Neural cell (in vitro differentiated cells): ENCODE data around the gene FGF6. TPM values are rescaled to one million over a fixed set of nuclear protein-coding genes. Genes with fewer than 3 reads are reported as not detected.

ENCODE experiments used
- H2AFZ ChIP-seq: fragments of 200-600, 300-800 bp; sonication (generic), shearing (Covaris generic); 2 replicates; pipeline ENCODE4 v1.6.0; 2014; ENCODE audit warnings: low read depth, mild to moderate bottlenecking, antibody characterized with exemption, low read length, moderate library complexity
- H3F3A ChIP-seq: fragments of 200-600 bp; shearing (Covaris generic); 2 replicates; pipeline ENCODE4 v1.6.1; 2016; ENCODE audit warnings: mild to moderate bottlenecking, moderate library complexity, mixed read lengths, antibody characterized with exemption, low read length; ENCODE audit not compliant: insufficient read depth, poor library complexity, severe bottlenecking
- H3K27ac ChIP-seq: fragments of 200-600, 300-800 bp; sonication (generic), shearing (Covaris generic); 2 replicates; pipeline ENCODE4 v1.5.1; 2014; ENCODE audit warnings: mild to moderate bottlenecking, low read length, moderate library complexity
- H3K27me3 ChIP-seq: fragments of 300-800, 200-600 bp; sonication (generic), shearing (Covaris generic); 2 replicates; pipeline ENCODE4 v1.6.0; 2014; ENCODE audit warnings: mild to moderate bottlenecking, low read depth, low read length, moderate library complexity; ENCODE audit not compliant: insufficient read depth
- H3K36me3 ChIP-seq: fragments of 300-800, 200-600 bp; sonication (generic), shearing (Covaris generic); 2 replicates; pipeline ENCODE4 v1.5.1; 2014; ENCODE audit warnings: mild to moderate bottlenecking, antibody characterized with exemption, low read length, moderate library complexity; ENCODE audit not compliant: insufficient read depth
- H3K4me2 ChIP-seq: fragments of 300-800, 200-600 bp; sonication (generic), shearing (Covaris generic); 2 replicates; pipeline ENCODE4 v1.6.0; 2014; ENCODE audit warnings: mild to moderate bottlenecking, low read length
- H3K4me3 ChIP-seq: fragments of 300-800, 200-600 bp; sonication (generic), shearing (Covaris generic); 2 replicates; pipeline ENCODE4 v1.5.1; 2014; ENCODE audit warnings: mild to moderate bottlenecking, low read length, moderate library complexity
- H3K79me2 ChIP-seq: fragments of 200-600 bp; shearing (Covaris generic); replicated peaks from 2 replicates; pipeline ENCODE4 v1.6.0; 2014; ENCODE audit warnings: mild to moderate bottlenecking, low read length, moderate library complexity; ENCODE audit not compliant: insufficient read depth
- H3K9ac ChIP-seq: fragments of 300-800, 200-600 bp; sonication (generic), shearing (Covaris generic); 2 replicates; pipeline ENCODE4 v1.6.1; 2016; ENCODE audit warnings: mild to moderate bottlenecking, low read length, mixed read lengths
- H3K9me2 ChIP-seq: fragments of 200-600 bp; shearing (Covaris generic); 2 replicates; pipeline ENCODE4 v1.6.1; 2016; ENCODE audit warnings: mild to moderate bottlenecking, low read length, mixed read lengths; ENCODE audit not compliant: insufficient read depth
- H3K9me3 ChIP-seq: fragments of 200-600, 300-800 bp; sonication (generic), shearing (Covaris generic); 2 replicates; pipeline ENCODE4 v1.6.1; 2016; ENCODE audit warnings: mild to moderate bottlenecking, mixed run types, low read length, moderate library complexity, mixed read lengths
- H4K20me1 ChIP-seq: fragments of 200-600 bp; shearing (Covaris generic); 2 replicates; pipeline ENCODE4 v1.6.1; 2016; ENCODE audit warnings: mild to moderate bottlenecking, mixed run types; ENCODE audit not compliant: insufficient read depth
- EP300 ChIP-seq: fragments of 450-650 bp; conservative IDR thresholded peaks from 2 replicates; pipeline ENCODE4 v1.6.1; 2014; ENCODE audit warnings: antibody characterized with exemption, mild to moderate bottlenecking, moderate library complexity; ENCODE audit not compliant: poor library complexity, severe bottlenecking
- EZH2 ChIP-seq: fragments of 200-600, 300-800 bp; shearing (Covaris generic), sonication (generic); IDR thresholded peaks from 2 replicates; pipeline ENCODE4 v1.6.1; 2014; ENCODE audit warnings: antibody characterized with exemption, low read length, borderline replicate concordance, mild to moderate bottlenecking; ENCODE audit not compliant: insufficient read depth, poor library complexity, severe bottlenecking
- MXI1 ChIP-seq: fragments of 450-650 bp; conservative IDR thresholded peaks from 2 replicates; pipeline ENCODE4 v1.6.1; 2014; ENCODE audit warnings: antibody characterized with exemption, mild to moderate bottlenecking; ENCODE audit not compliant: poor library complexity, severe bottlenecking
- POLR2AphosphoS5 ChIP-seq: IDR thresholded peaks from 2 replicates; pipeline ENCODE4 v1.6.1; 2012
- RAD21 ChIP-seq: fragments of 450-650 bp; conservative IDR thresholded peaks from 2 replicates; pipeline ENCODE4 v1.6.1; 2014; ENCODE audit warnings: antibody characterized with exemption, mild to moderate bottlenecking, moderate library complexity
- REST ChIP-seq: IDR thresholded peaks from 2 replicates; pipeline ENCODE4 v1.6.1; 2012; ENCODE audit warnings: borderline replicate concordance
- SMC3 ChIP-seq: fragments of 450-650 bp; conservative IDR thresholded peaks from 2 replicates; pipeline ENCODE4 v1.6.1; 2014; ENCODE audit warnings: antibody characterized with exemption, mild to moderate bottlenecking, moderate library complexity; ENCODE audit not compliant: poor library complexity
- TAF1 ChIP-seq: IDR thresholded peaks from 2 replicates; pipeline ENCODE4 v1.6.1; 2012; ENCODE audit warnings: low read depth
- polyA plus RNA-seq: library from polyadenylated mRNA; depleted of rRNA; stranded (reverse); fragments of >200 nt; gene quantifications from 2 replicates; pipeline ENCODE4 v1.2.3, GENCODE V29; 2014
- TF ChIP-seq, protein P1 (sequence below): fragments of 450-650 bp; IDR thresholded peaks from 2 replicates; pipeline ENCODE4 v1.5.1; 2014; ENCODE audit warnings: antibody characterized with exemption, mild to moderate bottlenecking, moderate library complexity; ENCODE audit not compliant: poor library complexity, severe bottlenecking

Gene FGF6
- polyA plus RNA-seq, 1 donor from 2014 or later, result not detected

GRCh38 chr12:4444031-4444430, 1.6 kb downstream of the FGF6 start:
- Histone ChIP-seq H3K9ac (no peak overlapping the region), H3K27me3 (no peaks in the 10 kb centered on the region), H3K9me2 (no peaks in the 10 kb centered on the region), H3K4me3 (no peak overlapping the region), H2AFZ (no peak overlapping the region), H4K20me1 (no peaks in the 10 kb centered on the region), H3K9me3 (no peaks in the 10 kb centered on the region), H3F3A (no peaks in the 10 kb centered on the region), H3K36me3 (no peaks in the 10 kb centered on the region), H3K79me2 (no peaks in the 10 kb centered on the region), H3K4me2 (no peak overlapping the region), H3K27ac (no peak overlapping the region)
- TF ChIP-seq RAD21 (no peak), MXI1 (no peak), EZH2 (no peak)
- TF ChIP-seq, protein P1, sequence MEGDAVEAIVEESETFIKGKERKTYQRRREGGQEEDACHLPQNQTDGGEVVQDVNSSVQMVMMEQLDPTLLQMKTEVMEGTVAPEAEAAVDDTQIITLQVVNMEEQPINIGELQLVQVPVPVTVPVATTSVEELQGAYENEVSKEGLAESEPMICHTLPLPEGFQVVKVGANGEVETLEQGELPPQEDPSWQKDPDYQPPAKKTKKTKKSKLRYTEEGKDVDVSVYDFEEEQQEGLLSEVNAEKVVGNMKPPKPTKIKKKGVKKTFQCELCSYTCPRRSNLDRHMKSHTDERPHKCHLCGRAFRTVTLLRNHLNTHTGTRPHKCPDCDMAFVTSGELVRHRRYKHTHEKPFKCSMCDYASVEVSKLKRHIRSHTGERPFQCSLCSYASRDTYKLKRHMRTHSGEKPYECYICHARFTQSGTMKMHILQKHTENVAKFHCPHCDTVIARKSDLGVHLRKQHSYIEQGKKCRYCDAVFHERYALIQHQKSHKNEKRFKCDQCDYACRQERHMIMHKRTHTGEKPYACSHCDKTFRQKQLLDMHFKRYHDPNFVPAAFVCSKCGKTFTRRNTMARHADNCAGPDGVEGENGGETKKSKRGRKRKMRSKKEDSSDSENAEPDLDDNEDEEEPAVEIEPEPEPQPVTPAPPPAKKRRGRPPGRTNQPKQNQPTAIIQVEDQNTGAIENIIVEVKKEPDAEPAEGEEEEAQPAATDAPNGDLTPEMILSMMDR, result no peak

- Histone ChIP-seq H3F3A (no peaks in the 10 kb centered on the region), H3K27ac (no peak overlapping the region)
These were observed 2.0 kb downstream of the FGF6 start for GRCh38 chr12:4443616-4444015.

More at GRCh38 chr12:4443616-4444015, 2.0 kb downstream of the FGF6 start:
- H3K9me3 ChIP-seq, result no peaks in the 10 kb centered on the region
- H2AFZ ChIP-seq, result no peak overlapping the region
- no peak overlapping the region for H3K4me3 ChIP-seq
- no peaks in the 10 kb centered on the region for H4K20me1 ChIP-seq
- no peaks in the 10 kb centered on the region for H3K79me2 ChIP-seq
- H3K27me3 ChIP-seq, result no peaks in the 10 kb centered on the region
- H3K9ac ChIP-seq, result no peak overlapping the region
- H3K36me3 ChIP-seq, result no peaks in the 10 kb centered on the region
- H3K4me2 ChIP-seq, result no peak overlapping the region
- H3K9me2 ChIP-seq, result no peaks in the 10 kb centered on the region
- TF ChIP-seq REST (no peak), EZH2 (no peak), RAD21 (no peak), MXI1 (no peak), EP300 (no peak), POLR2AphosphoS5 (no peak), TAF1 (no peak), SMC3 (no peak)
- TF ChIP-seq, protein P1, result no peak
